Pulmonary artery endothelial cell (primary cell): ENCODE results near the gene TMEM31. TPM values are rescaled to one million over a fixed set of nuclear protein-coding genes. Genes with fewer than 3 reads are reported as not detected.
A peak's percentile ranks its signal among the peaks of the same experiment; 100 is the strongest.

ENCODE experiments used
- DNase-seq: peaks from one replicate; pipeline ENCODE4 v3.0.0-alpha.2; 2011; ENCODE audit warnings: low read depth, low spot score
- total RNA-seq: library from RNA; depleted of rRNA; stranded (reverse); fragments of >200 nt; gene quantifications from 2 replicates; pipeline ENCODE4 v1.2.3, GENCODE V29; 2014

The TMEM31 gene
- total RNA-seq: not detected in 2 replicates

- DNase-seq: no peak
Measured at GRCh38 chrX:103710609-103711008, at the start of gene TMEM31. TMEM31 (plus strand) TSS chrX:103710909; CDS start chrX:103712259, 1,350 bp downstream.

- DNase-seq: no peak
Measured at GRCh38 chrX:103663981-103664762, 46.5 kb upstream of the TMEM31 start.

- no peak for DNase-seq
Measured at GRCh38 chrX:103666202-103667107, 44.3 kb upstream of the TMEM31 start.

GRCh38 chrX:103669745-103670144 lies 41.0 kb upstream of the TMEM31 start:
- no peak for DNase-seq

GRCh38 chrX:103674531-103675454 lies 35.9 kb upstream of the TMEM31 start:
- no peak for DNase-seq

- no peak for DNase-seq
Measured at GRCh38 chrX:103678199-103678993, 32.3 kb upstream of the TMEM31 start.

- DNase-seq: no peak
Measured at GRCh38 chrX:103681443-103681842, 29.3 kb upstream of the TMEM31 start.

- no peak for DNase-seq
Measured at GRCh38 chrX:103685396-103685795, 25.3 kb upstream of the TMEM31 start.

GRCh38 chrX:103686199-103687072 lies 24.3 kb upstream of the TMEM31 start, which contains the start of gene MORF4L2:
MORF4L2 (minus strand) TSS chrX:103686699; CDS start chrX:103677027, 9,672 bp downstream.
- peak; percentile 95 for DNase-seq

GRCh38 chrX:103687073-103687695 lies 23.5 kb upstream of the TMEM31 start:
- DNase-seq: no peak

- DNase-seq: peak; percentile 47
Measured at GRCh38 chrX:103687696-103688201, 23.0 kb upstream of the TMEM31 start.

GRCh38 chrX:103688946-103689345 lies 21.8 kb upstream of the TMEM31 start:
- no peak for DNase-seq

- no peak for DNase-seq
Measured at GRCh38 chrX:103691059-103691458, 19.6 kb upstream of the TMEM31 start.

GRCh38 chrX:103697687-103698086 lies 13.0 kb upstream of the TMEM31 start:
- no peak for DNase-seq

- DNase-seq: no peak
Measured at GRCh38 chrX:103699243-103699642, 11.5 kb upstream of the TMEM31 start.

GRCh38 chrX:103704863-103705262 lies 5.8 kb upstream of the TMEM31 start:
- DNase-seq: no peak

GRCh38 chrX:103716962-103717361 lies 6.3 kb downstream of the TMEM31 start:
- DNase-seq: no peak

GRCh38 chrX:103718120-103718519 lies 7.4 kb downstream of the TMEM31 start:
- DNase-seq: no peak

- DNase-seq: no peak
Measured at GRCh38 chrX:103722505-103722904, 11.8 kb downstream of the TMEM31 start.
